Caco-2 (cell line): ENCODE measurements around the gene CNMD. TPM values are rescaled to one million over a fixed set of nuclear protein-coding genes. Genes with fewer than 3 reads are reported as not detected.
A peak's percentile ranks its signal among the peaks of the same experiment; 100 is the strongest.

Source experiments
- BruUV-seq: library from RNA; stranded (reverse); fragments of 400-500 nt; replicated peaks from 2 replicates; lab custom pipeline; 2021; lab: Mats Ljungman, UMichigan
- CTCF ChIA-PET: fragments of 300-600 bp; sonication (Branson Sonifier 250); formaldehyde crosslinking; loops from one replicate; lab custom pipeline; 2022; ENCODE audit warnings: antibody characterized with exemption; lab: Charles Lee
- POLR2A ChIA-PET: fragments of 300-600 bp; sonication (Branson Sonifier 250); formaldehyde crosslinking; loops from one replicate; lab custom pipeline; 2022; ENCODE audit warnings: antibody characterized with exemption; lab: Charles Lee
- DNase-seq, 2 experiments: peaks; one replicate each; pipeline versions ENCODE4 v3.0.0 to v3.0.0-alpha.2; 2020 to 2022
- H3K27me3 ChIP-seq: replicated peaks from 2 replicates; pipeline ENCODE4 v1.6.0; 2011; ENCODE audit warnings: low read length; ENCODE audit not compliant: control insufficient read depth, insufficient read depth
- H3K36me3 ChIP-seq: 2 replicates; pipeline ENCODE4 v1.5.1; 2011; ENCODE audit warnings: low read length; ENCODE audit not compliant: control insufficient read depth, insufficient read depth
- H3K4me1 ChIP-seq: fragments of 250-450 bp; sonication (Bioruptor Pico); 2 replicates; pipeline ENCODE4 v1.5.1; 2020; ENCODE audit warnings: mild to moderate bottlenecking
- H3K4me3 ChIP-seq: 2 replicates; pipeline ENCODE4 v1.5.1; 2011; ENCODE audit warnings: low read depth, mild to moderate bottlenecking, control low read depth, low read length
- H3K9me3 ChIP-seq: fragments of 250-450 bp; sonication (Bioruptor Pico); 2 replicates; pipeline ENCODE4 v1.5.1; 2020; ENCODE audit warnings: mild to moderate bottlenecking, moderate library complexity
- H3K27ac Mint-ChIP-seq: one replicate; pipeline ENCODE4 v1.8.0; 2022; ENCODE audit warnings: mixed read lengths; ENCODE audit not compliant: unreplicated experiment
- H3K27me3 Mint-ChIP-seq: one replicate; pipeline ENCODE4 v1.8.0; 2022; ENCODE audit warnings: mixed read lengths; ENCODE audit not compliant: insufficient read depth, unreplicated experiment
- H3K36me3 Mint-ChIP-seq: one replicate; pipeline ENCODE4 v1.8.0; 2022; ENCODE audit warnings: mild to moderate bottlenecking, mixed read lengths; ENCODE audit not compliant: insufficient read depth, unreplicated experiment
- H3K4me1 Mint-ChIP-seq: one replicate; pipeline ENCODE4 v1.8.0; 2022; ENCODE audit warnings: low read depth, mixed read lengths; ENCODE audit not compliant: unreplicated experiment
- H3K4me3 Mint-ChIP-seq: one replicate; pipeline ENCODE4 v1.8.0; 2022; ENCODE audit warnings: mild to moderate bottlenecking, moderate library complexity, mixed read lengths; ENCODE audit not compliant: unreplicated experiment
- H3K9me3 Mint-ChIP-seq: one replicate; pipeline ENCODE4 v1.8.0; 2022; ENCODE audit warnings: mixed read lengths; ENCODE audit not compliant: unreplicated experiment
- CTCF ChIP-seq, 2 experiments: fragments of 200-600 bp in 1 of 2; IDR thresholded peaks; 1 replicate in 1 of 2; 2 replicates in 1 of 2; pipeline versions ENCODE4 v1.5.1 to v1.8.0; 2011 to 2022; ENCODE audit warnings: antibody characterized with exemption in 1 of 2, control low read depth in 1 of 2, inconsistent platforms in 1 of 2, low read depth in 1 of 2, low read length in 1 of 2, mild to moderate bottlenecking in 1 of 2, moderate library complexity in 1 of 2; ENCODE audit not compliant: insufficient read depth in 1 of 2, severe bottlenecking in 1 of 2, unreplicated experiment in 1 of 2
- intact Hi-C: fragments of 100-400 bp; cut with micrococcal nuclease; formaldehyde crosslinking; loops from one replicate; pipeline ENCODE4 v1.10.0; 2022; ENCODE audit not compliant: unreplicated experiment
- total RNA-seq: library from RNA; stranded (reverse); gene quantifications from 2 replicates; pipeline ENCODE4 v1.2.3, GENCODE V29; 2022

CNMD gene
- total RNA-seq, 1 experiment from 2014 or later, result not detected

GRCh38 chr13:52707375-52707774 lies 32.2 kb downstream of the CNMD start:
- Histone ChIP-seq H3K36me3 (no peaks in the 10 kb centered on the region), H3K27me3 (no peaks in the 10 kb centered on the region), H3K9me3 (no peaks in the 10 kb centered on the region), H3K4me3 (no peak overlapping the region), H3K4me1 (no peaks in the 10 kb centered on the region)
- Mint-ChIP-seq H3K27ac (no peak overlapping the region), H3K4me3 (no peak overlapping the region), H3K4me1 (no peaks in the 10 kb centered on the region), H3K27me3 (peaks cover 3% of the 10 kb centered on the region), H3K36me3 (peaks cover 6% of the 10 kb centered on the region), H3K9me3 (no peaks in the 10 kb centered on the region)
- intact Hi-C loops, result loop anchor here (1.0 kb wide), 1 partner anchor 102 kb away; no protein-coding TSS in a partner anchor
- TF ChIP-seq CTCF (IDR thresholded peaks at IDR 0.05; ENCODE audit: insufficient read depth in 1 of 2, low read depth in 1 of 2, low read length in 1 of 2, severe bottlenecking in 1 of 2, unreplicated experiment in 1 of 2), result peak in 1 of 2 experiments; percentile 4
- no peak for DNase-seq
- ChIA-PET POLR2A (no interaction called here), CTCF (no interaction called here)
- no TSS peak for BruUV-seq

- Mint-ChIP-seq H3K9me3 (no peaks in the 10 kb centered on the region), H3K27me3 (peaks cover 2% of the 10 kb centered on the region), H3K36me3 (peaks cover 6% of the 10 kb centered on the region), H3K4me3 (no peak overlapping the region), H3K4me1 (no peaks in the 10 kb centered on the region), H3K27ac (no peak overlapping the region)
- H3K27me3 ChIP-seq, result no peaks in the 10 kb centered on the region
- no peak for DNase-seq
- H3K4me3 ChIP-seq, result no peak overlapping the region
- BruUV-seq, result no TSS peak
- no peaks in the 10 kb centered on the region for H3K4me1 ChIP-seq
- intact Hi-C loops, result no loop called here
- no peaks in the 10 kb centered on the region for H3K9me3 ChIP-seq
- ChIA-PET POLR2A (no interaction called here), CTCF (no interaction called here)
- no peak for TF ChIP-seq CTCF (IDR thresholded peaks at IDR 0.05; ENCODE audit: insufficient read depth in 1 of 2, low read depth in 1 of 2, low read length in 1 of 2, severe bottlenecking in 1 of 2, unreplicated experiment in 1 of 2)
- H3K36me3 ChIP-seq, result no peaks in the 10 kb centered on the region
Observed at GRCh38 chr13:52706081-52706480, 33.5 kb downstream of the CNMD start.

GRCh38 chr13:52703482-52703881 lies 36.1 kb downstream of the CNMD start:
- Histone ChIP-seq H3K27me3 (no peaks in the 10 kb centered on the region), H3K4me1 (no peaks in the 10 kb centered on the region), H3K4me3 (no peak overlapping the region), H3K9me3 (no peaks in the 10 kb centered on the region), H3K36me3 (no peaks in the 10 kb centered on the region)
- ChIA-PET CTCF (no interaction called here), POLR2A (no interaction called here)
- BruUV-seq, result no TSS peak
- Mint-ChIP-seq H3K27me3 (no peaks in the 10 kb centered on the region), H3K27ac (no peak overlapping the region), H3K4me1 (no peaks in the 10 kb centered on the region), H3K4me3 (no peak overlapping the region), H3K36me3 (peaks cover 17% of the 10 kb centered on the region), H3K9me3 (no peaks in the 10 kb centered on the region)
- TF ChIP-seq CTCF (IDR thresholded peaks at IDR 0.05; ENCODE audit: insufficient read depth in 1 of 2, low read depth in 1 of 2, low read length in 1 of 2, severe bottlenecking in 1 of 2, unreplicated experiment in 1 of 2), result no peak
- no peak for DNase-seq
- intact Hi-C loops, result no loop called here
